Astrocyte (in vitro differentiated cells and primary cell): ENCODE measurements around the gene OR6K2.

Experiments
- EZH2 ChIP-seq: IDR thresholded peaks from 2 replicates; pipeline ENCODE4 v1.6.1; 2012; ENCODE audit warnings: mild to moderate bottlenecking, low read length, inconsistent platforms; ENCODE audit not compliant: insufficient read depth
- TF ChIP-seq, protein P1 (sequence below): IDR thresholded peaks from 2 replicates; pipeline ENCODE4 v1.5.1; 2011; ENCODE audit warnings: low read depth, mild to moderate bottlenecking, inconsistent platforms, low read length, moderate library complexity; ENCODE audit not compliant: insufficient read depth

DNA sequence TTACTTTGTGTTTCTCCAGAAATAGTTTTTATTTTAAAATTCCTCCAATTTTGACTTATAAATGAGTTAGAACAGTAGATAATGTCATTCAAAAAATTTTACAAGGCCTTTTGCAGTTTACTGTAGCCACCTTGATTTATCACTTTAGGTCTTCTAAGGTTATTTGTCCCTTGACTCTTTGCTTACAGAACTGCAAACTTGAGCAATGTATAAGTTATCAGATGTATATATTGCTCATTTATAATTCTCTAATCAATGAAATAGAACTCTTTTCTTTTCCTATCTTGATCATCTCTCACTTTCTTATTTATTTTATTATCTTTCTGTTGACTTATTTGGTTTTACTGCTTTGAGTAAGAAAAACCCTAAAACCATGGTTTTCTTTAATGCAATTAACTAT is 8.1 kb downstream of the OR6K2 start:
- TF ChIP-seq, protein P1, sequence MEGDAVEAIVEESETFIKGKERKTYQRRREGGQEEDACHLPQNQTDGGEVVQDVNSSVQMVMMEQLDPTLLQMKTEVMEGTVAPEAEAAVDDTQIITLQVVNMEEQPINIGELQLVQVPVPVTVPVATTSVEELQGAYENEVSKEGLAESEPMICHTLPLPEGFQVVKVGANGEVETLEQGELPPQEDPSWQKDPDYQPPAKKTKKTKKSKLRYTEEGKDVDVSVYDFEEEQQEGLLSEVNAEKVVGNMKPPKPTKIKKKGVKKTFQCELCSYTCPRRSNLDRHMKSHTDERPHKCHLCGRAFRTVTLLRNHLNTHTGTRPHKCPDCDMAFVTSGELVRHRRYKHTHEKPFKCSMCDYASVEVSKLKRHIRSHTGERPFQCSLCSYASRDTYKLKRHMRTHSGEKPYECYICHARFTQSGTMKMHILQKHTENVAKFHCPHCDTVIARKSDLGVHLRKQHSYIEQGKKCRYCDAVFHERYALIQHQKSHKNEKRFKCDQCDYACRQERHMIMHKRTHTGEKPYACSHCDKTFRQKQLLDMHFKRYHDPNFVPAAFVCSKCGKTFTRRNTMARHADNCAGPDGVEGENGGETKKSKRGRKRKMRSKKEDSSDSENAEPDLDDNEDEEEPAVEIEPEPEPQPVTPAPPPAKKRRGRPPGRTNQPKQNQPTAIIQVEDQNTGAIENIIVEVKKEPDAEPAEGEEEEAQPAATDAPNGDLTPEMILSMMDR: no peak
- no peak for TF ChIP-seq EZH2
